ENCODE measurements around the gene HDDC3.

- TF ChIP-seq CTCF (conservative IDR thresholded peaks at IDR 0.05 in 1 of 2, IDR thresholded peaks at IDR 0.05 in 1 of 2; ENCODE audit: low read depth in 1 of 2, low read length in 2 of 2) (no peak), EZH2 (IDR thresholded peaks at IDR 0.05; ENCODE audit: low read length, missing control alignments) (no peak)
Measured at GRCh38 chr15:90972133-90972532, 39.8 kb upstream of the HDDC3 start.
